CD4-positive, alpha-beta T cell (primary cell): ENCODE results near the gene SETD6. TPM values are rescaled to one million over a fixed set of nuclear protein-coding genes. Genes with fewer than 3 reads are reported as not detected.
A peak's percentile ranks its signal among the peaks of the same experiment; 100 is the strongest.
"Not testable (repeated sequence)": the region's sequence is repeated elsewhere in the genome, so short reads cannot be mapped to it uniquely, and the experiment has no call there.

Experiments used
- ATAC-seq: fragments of 200-7000 bp; cut with Tn5 transposase; one replicate; pipeline ENCODE4 v1.10.0; 2022; ENCODE audit warnings: mild to moderate bottlenecking; ENCODE audit not compliant: poor library complexity
- CTCF ChIA-PET: fragments of 350-600 bp; sonication (Branson Sonifier 250); formaldehyde crosslinking; loops from one replicate; lab custom pipeline; 2021; ENCODE audit warnings: antibody characterized with exemption, inconsistent platforms; lab: Charles Lee
- POLR2A ChIA-PET: fragments of 350-600 bp; sonication (Branson Sonifier 250); formaldehyde crosslinking; loops from one replicate; lab custom pipeline; 2021; ENCODE audit warnings: antibody characterized with exemption, inconsistent platforms; lab: Charles Lee
- DNase-seq, 14 experiments: peaks; one replicate each; pipeline ENCODE4 v3.0.0-alpha.2; 2013 to 2020; ENCODE audit warnings: mixed read lengths in 2 of 14
- H3K27ac ChIP-seq, 2 donors: one replicate each; pipeline versions ENCODE4 v1.5.1 to v1.7.0; 2013; ENCODE audit warnings: low read length in 2 of 2, low read depth in 1 of 2, mild to moderate bottlenecking in 1 of 2
- H3K27me3 ChIP-seq, 2 experiments: 1 replicate in 1 of 2; 2 replicates in 1 of 2; pipeline versions ENCODE4 v1.6.1 to v1.7.0; 2013; ENCODE audit warnings: low read length in 2 of 2, control low read depth in 1 of 2, mild to moderate bottlenecking in 1 of 2, moderate library complexity in 1 of 2; ENCODE audit not compliant: insufficient read depth in 2 of 2, control insufficient read depth in 1 of 2
- H3K36me3 ChIP-seq: one replicate; pipeline ENCODE4 v1.6.1; 2013; ENCODE audit warnings: low read length, control low read depth; ENCODE audit not compliant: insufficient read depth
- H3K4me1 ChIP-seq: one replicate; pipeline ENCODE4 v1.6.1; 2013; ENCODE audit warnings: low read length, control low read depth; ENCODE audit not compliant: insufficient read depth
- H3K4me3 ChIP-seq: one replicate; pipeline ENCODE4 v1.5.1; 2013; ENCODE audit warnings: mild to moderate bottlenecking, low read length, moderate library complexity
- H3K9me3 ChIP-seq, 2 experiments: 1 replicate in 1 of 2; 2 replicates in 1 of 2; pipeline versions ENCODE4 v1.6.1 to v1.7.0; 2013; ENCODE audit warnings: low read length in 2 of 2, mild to moderate bottlenecking in 2 of 2, control low read depth in 1 of 2, moderate library complexity in 1 of 2; ENCODE audit not compliant: control insufficient read depth in 1 of 2, insufficient read depth in 1 of 2
- H3K27ac Mint-ChIP-seq: one replicate; pipeline ENCODE4 v1.8.0; 2020; ENCODE audit warnings: mixed read lengths
- H3K27me3 Mint-ChIP-seq: one replicate; pipeline ENCODE4 v1.8.0; 2021; ENCODE audit warnings: mixed read lengths
- H3K36me3 Mint-ChIP-seq: one replicate; pipeline ENCODE4 v1.8.0; 2021; ENCODE audit warnings: low read depth, mixed read lengths
- H3K4me1 Mint-ChIP-seq: one replicate; pipeline ENCODE4 v1.8.0; 2021; ENCODE audit warnings: low read depth, mixed read lengths
- H3K4me3 Mint-ChIP-seq: one replicate; pipeline ENCODE4 v1.8.0; 2020; ENCODE audit warnings: mild to moderate bottlenecking, mixed read lengths
- H3K9me3 Mint-ChIP-seq: one replicate; pipeline ENCODE4 v1.8.0; 2020; ENCODE audit warnings: mixed read lengths
- intact Hi-C, 2 experiments: fragments of 100-400 bp; cut with DNase I in 1 of 2; cut with micrococcal nuclease in 1 of 2; formaldehyde crosslinking; loops; one replicate each; pipeline versions ENCODE4 v1.15.1 to v1.9.0; 2023 to 2025; cut with DNase I, micrococcal nuclease
- total RNA-seq, 174 experiments: library from RNA in 2 of 174; stranded (reverse) in 2 of 174; gene quantifications; one replicate each; pipeline ENCODE4 v1.2.3 and lab custom pipeline; 2021 to 2026
- TF ChIP-seq, protein P1 (sequence below): fragments of 200-600 bp; IDR thresholded peaks from one replicate; pipeline ENCODE4 v1.8.0; 2022; ENCODE audit warnings: antibody characterized with exemption, mild to moderate bottlenecking

The SETD6 gene
- total RNA-seq, 2 experiments from 2014 or later = 21.9 to 25.5 TPM

- H3K4me1 Mint-ChIP-seq = no peaks in the 10 kb centered on the region
- Histone ChIP-seq H3K27ac (no peak overlapping the region), H3K4me1 (peaks cover 7% of the 10 kb centered on the region), H3K27me3 (peaks cover 0 to 2% of the 10 kb centered on the region in 2 experiments), H3K4me3 (no peak overlapping the region), H3K36me3 (no peaks in the 10 kb centered on the region), H3K9me3 (no peaks in the 10 kb centered on the region)
- POLR2A ChIA-PET = no interaction called here
- no peak for DNase-seq
- ATAC-seq = no peak
- CTCF ChIA-PET = interaction anchor here (2.9 kb wide), 1 partner anchor 152 kb away, joined by 77 read pairs; no protein-coding TSS in a partner anchor
- TF ChIP-seq, protein P1, sequence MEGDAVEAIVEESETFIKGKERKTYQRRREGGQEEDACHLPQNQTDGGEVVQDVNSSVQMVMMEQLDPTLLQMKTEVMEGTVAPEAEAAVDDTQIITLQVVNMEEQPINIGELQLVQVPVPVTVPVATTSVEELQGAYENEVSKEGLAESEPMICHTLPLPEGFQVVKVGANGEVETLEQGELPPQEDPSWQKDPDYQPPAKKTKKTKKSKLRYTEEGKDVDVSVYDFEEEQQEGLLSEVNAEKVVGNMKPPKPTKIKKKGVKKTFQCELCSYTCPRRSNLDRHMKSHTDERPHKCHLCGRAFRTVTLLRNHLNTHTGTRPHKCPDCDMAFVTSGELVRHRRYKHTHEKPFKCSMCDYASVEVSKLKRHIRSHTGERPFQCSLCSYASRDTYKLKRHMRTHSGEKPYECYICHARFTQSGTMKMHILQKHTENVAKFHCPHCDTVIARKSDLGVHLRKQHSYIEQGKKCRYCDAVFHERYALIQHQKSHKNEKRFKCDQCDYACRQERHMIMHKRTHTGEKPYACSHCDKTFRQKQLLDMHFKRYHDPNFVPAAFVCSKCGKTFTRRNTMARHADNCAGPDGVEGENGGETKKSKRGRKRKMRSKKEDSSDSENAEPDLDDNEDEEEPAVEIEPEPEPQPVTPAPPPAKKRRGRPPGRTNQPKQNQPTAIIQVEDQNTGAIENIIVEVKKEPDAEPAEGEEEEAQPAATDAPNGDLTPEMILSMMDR = no peak
- intact Hi-C loops = loop anchor here (5.0 kb wide), 5 partner anchors 466 to 911 kb away; no protein-coding TSS in a partner anchor
- no peak overlapping the region for H3K27ac Mint-ChIP-seq
- no peak overlapping the region for H3K4me3 Mint-ChIP-seq
- no peaks in the 10 kb centered on the region for H3K9me3 Mint-ChIP-seq
- H3K36me3 Mint-ChIP-seq = no peaks in the 10 kb centered on the region
- peaks cover 11% of the 10 kb centered on the region for H3K27me3 Mint-ChIP-seq
Measured at GRCh38 chr16:58488531-58488930, 26.8 kb upstream of the SETD6 start.

- POLR2A ChIA-PET = no interaction called here
- no peak overlapping the region for H3K4me3 Mint-ChIP-seq
- DNase-seq = peak in 1 of 14 experiments; percentile 7
- H3K27me3 ChIP-seq = peaks cover 0 to 2% of the 10 kb centered on the region in 2 experiments
- H3K27me3 Mint-ChIP-seq = peaks cover 10% of the 10 kb centered on the region
- no peaks in the 10 kb centered on the region for H3K36me3 ChIP-seq
- TF ChIP-seq, protein P1 = no peak
- intact Hi-C loops = no loop called here
- H3K27ac Mint-ChIP-seq = no peak overlapping the region
- no peak overlapping the region for H3K4me3 ChIP-seq
- H3K36me3 Mint-ChIP-seq = no peaks in the 10 kb centered on the region
- peaks cover 9% of the 10 kb centered on the region for H3K4me1 ChIP-seq
- ATAC-seq = no peak
- H3K9me3 Mint-ChIP-seq = no peaks in the 10 kb centered on the region
- H3K27ac ChIP-seq = no peak overlapping the region
- peaks cover 2% of the 10 kb centered on the region for H3K4me1 Mint-ChIP-seq
- CTCF ChIA-PET = interaction anchor here (2.9 kb wide), 1 partner anchor 154 kb away, joined by 77 read pairs; no protein-coding TSS in a partner anchor
- H3K9me3 ChIP-seq = no peaks in the 10 kb centered on the region
Measured at GRCh38 chr16:58490065-58490464, 25.3 kb upstream of the SETD6 start.

- H3K4me1 Mint-ChIP-seq, POLR2A ChIA-PET, H3K36me3 Mint-ChIP-seq, H3K9me3 ChIP-seq, H3K27me3 ChIP-seq, H3K27ac Mint-ChIP-seq, H3K36me3 ChIP-seq, H3K4me3 ChIP-seq, intact Hi-C loops, DNase-seq, ATAC-seq, H3K9me3 Mint-ChIP-seq, CTCF ChIA-PET, H3K27me3 Mint-ChIP-seq, H3K4me3 Mint-ChIP-seq, H3K27ac ChIP-seq: not testable (repeated sequence)
- peaks cover 14% of the 10 kb centered on the region for H3K4me1 ChIP-seq
Measured at GRCh38 chr16:58490539-58490938, 24.8 kb upstream of the SETD6 start.

DNA sequence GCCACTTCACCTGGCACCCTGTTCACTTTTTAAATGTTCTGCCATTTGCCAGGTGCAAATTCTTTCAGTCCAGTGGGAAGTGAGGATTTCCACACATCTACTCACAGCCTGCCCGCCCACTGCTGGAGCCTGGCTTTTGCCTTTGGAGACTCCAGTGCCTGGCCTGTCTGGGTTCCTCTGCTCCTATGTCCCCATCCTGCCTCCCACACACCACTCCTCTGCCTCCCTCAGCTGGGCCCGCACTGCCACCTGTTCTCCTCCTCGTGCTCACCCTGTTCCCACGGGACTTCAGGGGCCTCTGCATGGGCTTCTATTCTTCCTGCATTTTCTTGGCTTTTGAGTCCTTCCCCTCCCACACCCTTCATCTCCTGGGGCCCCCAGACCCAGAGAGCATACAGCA lies 23.3 kb upstream of the SETD6 start:
- CTCF ChIA-PET = no interaction called here
- POLR2A ChIA-PET = no interaction called here
- no peak overlapping the region for H3K27ac ChIP-seq
- H3K4me1 ChIP-seq = peaks cover 15% of the 10 kb centered on the region
- intact Hi-C loops = no loop called here
- TF ChIP-seq, protein P1 = no peak
- H3K36me3 ChIP-seq = no peaks in the 10 kb centered on the region
- Mint-ChIP-seq H3K4me1 (peaks cover 7% of the 10 kb centered on the region), H3K9me3 (no peaks in the 10 kb centered on the region), H3K4me3 (no peak overlapping the region), H3K36me3 (no peaks in the 10 kb centered on the region), H3K27me3 (peaks cover 6% of the 10 kb centered on the region), H3K27ac (no peak overlapping the region)
- DNase-seq (peak in 1 of 14 experiments; percentile 8), ATAC-seq (no peak)
- no peak overlapping the region for H3K4me3 ChIP-seq
- no peaks in the 10 kb centered on the region for H3K9me3 ChIP-seq
- peaks cover 0 to under 1% of the 10 kb centered on the region in 2 experiments for H3K27me3 ChIP-seq
